MM.1S (cell line): Measurements from ENCODE around the gene TSPO2.

Source experiments
- CTCF ChIP-seq: fragments of 300-600 bp; sonication (generic); IDR thresholded peaks from 2 replicates; pipeline ENCODE4 v1.5.1; 2016; ENCODE audit warnings: antibody characterized with exemption, low read length, mixed read lengths
- EZH2 ChIP-seq: fragments of 300-600 bp; sonication (generic); optimal IDR thresholded peaks from 2 replicates; pipeline ENCODE3; 2017; ENCODE audit warnings: low read depth, mild to moderate bottlenecking, antibody characterized with exemption, low read length, mixed read lengths
- EZH2phosphoT487 ChIP-seq: fragments of 300-600 bp; sonication (generic); IDR thresholded peaks from 2 replicates; pipeline ENCODE4 v1.6.1; 2018; ENCODE audit warnings: antibody characterized with exemption, low read length

- TF ChIP-seq CTCF = peak; percentile 33
- TF ChIP-seq EZH2 = no peak
- no peak for TF ChIP-seq EZH2phosphoT487
Observed at GRCh38 chr6:41092421-41093140, 50.3 kb downstream of the TSPO2 start.
